PC-3 (cell line): ENCODE data around the gene PLEKHO1.

Experiments
- CTCF ChIP-seq: fragments of 300-600 bp; sonication (generic); conservative IDR thresholded peaks from 2 replicates; pipeline ENCODE4 v1.5.1; 2017; ENCODE audit warnings: antibody characterized with exemption, low read depth, mild to moderate bottlenecking, low read length
- EZH2 ChIP-seq: fragments of 300-600 bp; sonication (generic); IDR thresholded peaks from one replicate; pipeline ENCODE4 v1.6.1; 2017; ENCODE audit warnings: antibody characterized with exemption, mild to moderate bottlenecking, low read length; ENCODE audit not compliant: unreplicated experiment
- EZH2phosphoT487 ChIP-seq: fragments of 300-600 bp; sonication (generic); IDR thresholded peaks from 2 replicates; pipeline ENCODE4 v1.6.1; 2018; ENCODE audit warnings: mild to moderate bottlenecking, antibody characterized with exemption, low read length, borderline replicate concordance

GRCh38 chr1:150156868-150157603 is 7.3 kb downstream of the PLEKHO1 start:
- TF ChIP-seq EZH2phosphoT487 (no peak), CTCF (no peak), EZH2 (no peak)
